Small intestine (tissue), 7 donors: ENCODE results near the gene CYP4F3. TPM values are rescaled to one million over a fixed set of nuclear protein-coding genes. Genes with fewer than 3 reads are reported as not detected.

Source experiments
- DNase-seq, 2 donors: peaks; one replicate each; pipeline versions ENCODE4 v3.0.0 to v3.0.0-alpha.2; 2013
- FAIRE-seq: peaks from 2 replicates; lab custom pipeline; 2012; peaks lifted over from hg19 to GRCh38; lab: Jason Lieb, UNC
- H3K27ac ChIP-seq, 3 donors: one replicate each; pipeline ENCODE4 v1.5.1; 2013; ENCODE audit warnings: low read length in 2 of 3, mild to moderate bottlenecking in 2 of 3, control low read depth in 1 of 3, inconsistent platforms in 1 of 3, low read depth in 1 of 3, moderate library complexity in 1 of 3
- H3K27me3 ChIP-seq, 3 donors: one replicate each; pipeline ENCODE4 v1.6.1; 2013; ENCODE audit warnings: low read length in 3 of 3, inconsistent platforms in 1 of 3; ENCODE audit not compliant: control insufficient read depth in 3 of 3, insufficient read depth in 3 of 3
- H3K36me3 ChIP-seq, 3 donors: one replicate each; pipeline ENCODE4 v1.6.1; 2013; ENCODE audit warnings: low read length in 3 of 3, inconsistent platforms in 1 of 3, low read depth in 1 of 3, mild to moderate bottlenecking in 1 of 3, moderate library complexity in 1 of 3; ENCODE audit not compliant: control insufficient read depth in 3 of 3, insufficient read depth in 2 of 3
- H3K4me1 ChIP-seq, 3 donors: one replicate each; pipeline ENCODE4 v1.6.1; 2013; ENCODE audit warnings: low read length in 2 of 3, inconsistent platforms in 1 of 3, low read depth in 1 of 3, mild to moderate bottlenecking in 1 of 3, moderate library complexity in 1 of 3; ENCODE audit not compliant: control insufficient read depth in 3 of 3, insufficient read depth in 2 of 3
- H3K4me3 ChIP-seq, 3 donors: one replicate each; pipeline ENCODE4 v1.5.1; 2013; ENCODE audit warnings: low read length in 3 of 3, control low read depth in 1 of 3, inconsistent platforms in 1 of 3, low read depth in 1 of 3, mild to moderate bottlenecking in 1 of 3, moderate library complexity in 1 of 3
- H3K9me3 ChIP-seq, 2 donors: one replicate each; pipeline ENCODE4 v1.6.1; 2013; ENCODE audit warnings: low read depth in 1 of 2, low read length in 1 of 2; ENCODE audit not compliant: control insufficient read depth in 2 of 2, insufficient read depth in 1 of 2
- WGBS, 3 donors: extraction: QIAGEN DNeasy Blood & Tissue Kit; methylation state at CpG; one replicate each; pipeline ENCODE4 v1.1.7; 2013; 5-methylcytosine and 5-hydroxymethylcytosine counted together
- polyA plus RNA-seq, 4 donors: library from polyadenylated mRNA; stranded (reverse) in 3 of 4; unstranded in 1 of 4; fragments of 200-250 nt in 3 of 4; fragments of 120-200 nt in 1 of 4; gene quantifications; one replicate each; pipeline versions ENCODE4 v1.2.1 to v1.2.3, GENCODE V29; 2013
- donor health status: healthy with polysubstance abuse.
- donor health status: control.
- donor health status: control.
- donor health status: Bipolar disorder and iron deficiency.
- donor health status: healthy.

The CYP4F3 gene
- polyA plus RNA-seq, 4 donors, result 2.3 to 15.2 (median 7.9) TPM

DNA sequence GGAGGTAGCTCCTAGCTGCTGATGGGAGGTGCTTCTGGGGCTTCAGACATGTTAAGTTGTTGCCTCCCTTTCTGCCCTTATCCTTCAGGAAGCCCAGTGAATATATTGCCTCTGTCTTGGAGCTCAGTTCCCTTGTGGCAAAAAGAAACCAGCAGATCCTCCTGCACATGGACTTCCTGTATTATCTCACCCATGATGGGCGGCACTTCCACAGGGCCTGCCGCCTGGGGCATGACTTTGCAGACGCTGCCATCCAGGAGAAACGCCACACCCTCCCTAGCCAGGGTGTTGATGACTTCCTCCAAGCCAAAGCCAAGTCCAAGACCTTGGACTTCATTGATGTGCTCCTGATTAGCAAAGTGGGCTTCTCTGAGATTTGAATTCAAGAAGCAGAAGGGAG lies 26.2 kb downstream of the CYP4F3 start:
- H3K4me3 ChIP-seq, result no peak overlapping the region
- FAIRE-seq, result no peak
- H3K27me3 ChIP-seq, result peaks cover 0 to 3% (median 0%) of the 10 kb centered on the region in 3 donors
- H3K27ac ChIP-seq, result peak overlapping the region in 1 of 3 donors; percentile 57
- WGBS, 3 donors, result 19 to 67% (median 20%) methylated on average over 4 of the region's 4 CpGs
- peaks cover 0 to 3% of the 10 kb centered on the region in 2 donors for H3K9me3 ChIP-seq
- H3K36me3 ChIP-seq, result no peaks in the 10 kb centered on the region
- peaks cover 0 to 2% (median 0%) of the 10 kb centered on the region in 3 donors for H3K4me1 ChIP-seq
- peak in 1 of 2 donors; percentile 93 for DNase-seq

DNA sequence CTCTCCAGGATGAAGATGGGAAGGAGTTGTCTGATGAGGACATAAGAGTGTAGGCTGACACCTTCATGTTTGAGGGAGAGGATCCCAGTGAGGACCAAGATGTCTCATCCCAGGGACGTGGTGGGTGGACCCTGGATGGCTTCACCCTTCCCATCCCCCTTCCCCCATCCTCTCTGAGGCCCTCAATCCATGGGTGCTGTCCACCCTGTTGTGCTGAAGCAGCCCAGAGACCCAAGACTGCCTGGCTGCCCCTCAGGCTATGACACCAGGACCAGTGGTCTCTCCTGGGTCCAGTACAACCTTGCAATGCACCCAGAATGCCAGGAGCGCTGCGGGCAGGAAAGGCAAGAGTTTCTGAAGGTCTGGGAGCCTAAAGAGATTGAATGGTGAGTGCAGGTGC lies 28.7 kb downstream of the CYP4F3 start:
- DNase-seq (no peak), FAIRE-seq (no peak)
- Histone ChIP-seq H3K9me3 (no peaks in the 10 kb centered on the region), H3K27ac (no peak overlapping the region), H3K36me3 (no peaks in the 10 kb centered on the region), H3K4me1 (peaks cover 0 to 13% (median 2%) of the 10 kb centered on the region in 3 donors), H3K27me3 (peaks cover 0 to 3% (median 0%) of the 10 kb centered on the region in 3 donors), H3K4me3 (no peak overlapping the region)
- WGBS, 3 donors, result 62 to 86% (median 71%) methylated on average over 3 of the region's 3 CpGs

- FAIRE-seq (no peak), DNase-seq (no peak)
- H3K27ac ChIP-seq, result no peak overlapping the region
- no peak overlapping the region for H3K4me3 ChIP-seq
- peaks cover 0 to 17% (median 2%) of the 10 kb centered on the region in 3 donors for H3K4me1 ChIP-seq
- peaks cover 0 to 3% (median 0%) of the 10 kb centered on the region in 3 donors for H3K36me3 ChIP-seq
- no peaks in the 10 kb centered on the region for H3K9me3 ChIP-seq
- WGBS, 3 donors, result 58 to 92% (median 84%) methylated on average over 4 of the region's 4 CpGs
- peaks cover 0 to 3% (median 0%) of the 10 kb centered on the region in 3 donors for H3K27me3 ChIP-seq
Measured at GRCh38 chr19:15669891-15670290, 29.2 kb downstream of the CYP4F3 start.

- H3K27me3 ChIP-seq, result peaks cover 0 to 3% (median 0%) of the 10 kb centered on the region in 3 donors
- no peak overlapping the region for H3K4me3 ChIP-seq
- no peak for FAIRE-seq
- peaks cover 4 to 18% (median 5%) of the 10 kb centered on the region in 3 donors for H3K4me1 ChIP-seq
- H3K9me3 ChIP-seq, result no peaks in the 10 kb centered on the region
- H3K36me3 ChIP-seq, result peaks cover 0 to 3% (median 0%) of the 10 kb centered on the region in 3 donors
- DNase-seq, result no peak
- WGBS, 3 donors, result 59 to 79% (median 69%) methylated on average over 5 of the region's 5 CpGs
- H3K27ac ChIP-seq, result peak overlapping the region in 1 of 3 donors; percentile 88
Measured at GRCh38 chr19:15671237-15671821, 30.6 kb downstream of the CYP4F3 start.

- FAIRE-seq (no peak), DNase-seq (no peak)
- Histone ChIP-seq H3K4me1 (peaks cover 3 to 18% (median 5%) of the 10 kb centered on the region in 3 donors), H3K36me3 (peaks cover 0 to 3% (median 0%) of the 10 kb centered on the region in 3 donors), H3K9me3 (no peaks in the 10 kb centered on the region), H3K27me3 (peaks cover 0 to 3% (median 0%) of the 10 kb centered on the region in 3 donors), H3K27ac (peak overlapping the region; percentile 87 to 97 (median 88)), H3K4me3 (no peak overlapping the region)
- WGBS, 3 donors, result 35 to 44% (median 40%) methylated on average over 10 of the region's 10 CpGs
Measured at GRCh38 chr19:15671891-15672579, 31.3 kb downstream of the CYP4F3 start.

- DNase-seq (peak; percentile 97 to 100), FAIRE-seq (no peak)
- Histone ChIP-seq H3K27ac (peak within 1 kb of the TSS; percentile 88 to 97 (median 94)), H3K27me3 (peaks cover 0 to 3% (median 0%) of the 10 kb centered on the region in 3 donors), H3K9me3 (no peaks in the 10 kb centered on the region), H3K4me1 (peaks cover 3 to 18% (median 5%) of the 10 kb centered on the region in 3 donors), H3K4me3 (peak within 1 kb of the TSS in 2 of 3 donors; percentile 40 to 85), H3K36me3 (peaks cover 0 to 3% (median 0%) of the 10 kb centered on the region in 3 donors)
- WGBS, 3 donors, result 2 to 20% (median 14%) methylated on average over 6 of the region's 6 CpGs
Measured at GRCh38 chr19:15672580-15673175, 32.0 kb downstream of the CYP4F3 start, which contains the start of gene CYP4F12. TSS of gene CYP4F12 (plus strand) at chr19:15673087. CDS start at chr19:15673530, 443 bp downstream.

GRCh38 chr19:15673176-15673654 lies 32.5 kb downstream of the CYP4F3 start:
- WGBS, 3 donors, result 2 to 20% (median 12%) methylated on average over 9 of the region's 9 CpGs
- peak overlapping the region; percentile 88 to 97 (median 94) for H3K27ac ChIP-seq
- DNase-seq, result peak in 1 of 2 donors; percentile 82
- H3K4me1 ChIP-seq, result peaks cover 3 to 18% (median 5%) of the 10 kb centered on the region in 3 donors
- H3K36me3 ChIP-seq, result peaks cover 0 to 5% (median 0%) of the 10 kb centered on the region in 3 donors
- H3K4me3 ChIP-seq, result peak overlapping the region in 2 of 3 donors; percentile 40 to 85
- no peak for FAIRE-seq
- H3K9me3 ChIP-seq, result no peaks in the 10 kb centered on the region
- H3K27me3 ChIP-seq, result peaks cover 0 to 3% (median 0%) of the 10 kb centered on the region in 3 donors

- no peaks in the 10 kb centered on the region for H3K27me3 ChIP-seq
- H3K36me3 ChIP-seq, result peaks cover 0 to 21% (median 6%) of the 10 kb centered on the region in 3 donors
- no peak for DNase-seq
- WGBS, 3 donors, result 39 to 56% (median 45%) methylated on average over 2 to 3 of the region's 3 CpGs
- H3K4me3 ChIP-seq, result peak overlapping the region in 1 of 3 donors; percentile 55
- no peaks in the 10 kb centered on the region for H3K9me3 ChIP-seq
- peaks cover 5 to 36% (median 16%) of the 10 kb centered on the region in 3 donors for H3K4me1 ChIP-seq
- no peak for FAIRE-seq
- no peak overlapping the region for H3K27ac ChIP-seq
Measured at GRCh38 chr19:15675560-15675959, 34.9 kb downstream of the CYP4F3 start.
